ENCODE measurements around the gene LEKR1.
A peak's percentile ranks its signal among the peaks of the same experiment; 100 is the strongest.

LEKR1 gene

GRCh38 chr3:157078811-157079185 lies 252.6 kb downstream of the LEKR1 start:
- in situ Hi-C loops (cut with MboI; ENCODE audit: low sequenced_read_pairs, unreplicated experiment) = loop anchor here (10.0 to 25.0 kb wide), 2 partner anchors 254 to 541 kb away; partner anchors contain the start of gene LEKR1
- no peak for DNase-seq (ENCODE audit: low spot score)
- TF ChIP-seq CTCF (IDR thresholded peaks at IDR 0.05; ENCODE audit: borderline replicate concordance, control extremely low read depth, extremely low read depth, insufficient read depth, missing control alignments) = no peak

- DNase-seq (ENCODE audit: low spot score) = no peak
- TF ChIP-seq CTCF (IDR thresholded peaks at IDR 0.05; ENCODE audit: borderline replicate concordance, control extremely low read depth, extremely low read depth, insufficient read depth, missing control alignments) = no peak
- in situ Hi-C loops (cut with MboI; ENCODE audit: low sequenced_read_pairs, unreplicated experiment) = loop anchor here (5.0 to 25.0 kb wide), 4 partner anchors 55 to 543 kb away; partner anchors contain the start of gene LEKR1
These were observed 253.7 kb downstream of the LEKR1 start for GRCh38 chr3:157079676-157080369.

- in situ Hi-C loops (cut with MboI; ENCODE audit: low sequenced_read_pairs, unreplicated experiment) = loop anchor here (5.0 to 25.0 kb wide), 3 partner anchors 53 to 544 kb away; no protein-coding TSS in a partner anchor
- DNase-seq (ENCODE audit: low spot score) = peak; percentile 74
- peak; percentile 95 for TF ChIP-seq CTCF (IDR thresholded peaks at IDR 0.05; ENCODE audit: borderline replicate concordance, control extremely low read depth, extremely low read depth, insufficient read depth, missing control alignments)
These were observed 255.6 kb downstream of the LEKR1 start for GRCh38 chr3:157081626-157082210.

- in situ Hi-C loops (cut with MboI; ENCODE audit: low sequenced_read_pairs, unreplicated experiment) = loop anchor here (5.0 to 25.0 kb wide), 3 partner anchors 52 to 545 kb away; no protein-coding TSS in a partner anchor
- no peak for TF ChIP-seq CTCF (IDR thresholded peaks at IDR 0.05; ENCODE audit: borderline replicate concordance, control extremely low read depth, extremely low read depth, insufficient read depth, missing control alignments)
- no peak for DNase-seq (ENCODE audit: low spot score)
These were observed 256.3 kb downstream of the LEKR1 start for GRCh38 chr3:157082305-157082982.

GRCh38 chr3:157083824-157084223 lies 257.7 kb downstream of the LEKR1 start:
- TF ChIP-seq CTCF (IDR thresholded peaks at IDR 0.05; ENCODE audit: borderline replicate concordance, control extremely low read depth, extremely low read depth, insufficient read depth, missing control alignments) = no peak
- in situ Hi-C loops (cut with MboI; ENCODE audit: low sequenced_read_pairs, unreplicated experiment) = loop anchor here (5.0 to 25.0 kb wide), 3 partner anchors 51 to 547 kb away; no protein-coding TSS in a partner anchor
- DNase-seq (ENCODE audit: low spot score) = no peak

- no peak for DNase-seq (ENCODE audit: low spot score)
- TF ChIP-seq CTCF (IDR thresholded peaks at IDR 0.05; ENCODE audit: borderline replicate concordance, control extremely low read depth, extremely low read depth, insufficient read depth, missing control alignments) = no peak
- in situ Hi-C loops (cut with MboI; ENCODE audit: low sequenced_read_pairs, unreplicated experiment) = loop anchor here (10.0 to 25.0 kb wide), 2 partner anchors 49 to 549 kb away; no protein-coding TSS in a partner anchor
These were observed 260.1 kb downstream of the LEKR1 start for GRCh38 chr3:157086060-157086750.
